Measurements from ENCODE around the gene CREBL2. TPM values are rescaled to one million over a fixed set of nuclear protein-coding genes. Genes with fewer than 3 reads are reported as not detected.

The CREBL2 gene
- total RNA-seq, 1 experiment from 2014 or later, result 17.3 TPM

DNA sequence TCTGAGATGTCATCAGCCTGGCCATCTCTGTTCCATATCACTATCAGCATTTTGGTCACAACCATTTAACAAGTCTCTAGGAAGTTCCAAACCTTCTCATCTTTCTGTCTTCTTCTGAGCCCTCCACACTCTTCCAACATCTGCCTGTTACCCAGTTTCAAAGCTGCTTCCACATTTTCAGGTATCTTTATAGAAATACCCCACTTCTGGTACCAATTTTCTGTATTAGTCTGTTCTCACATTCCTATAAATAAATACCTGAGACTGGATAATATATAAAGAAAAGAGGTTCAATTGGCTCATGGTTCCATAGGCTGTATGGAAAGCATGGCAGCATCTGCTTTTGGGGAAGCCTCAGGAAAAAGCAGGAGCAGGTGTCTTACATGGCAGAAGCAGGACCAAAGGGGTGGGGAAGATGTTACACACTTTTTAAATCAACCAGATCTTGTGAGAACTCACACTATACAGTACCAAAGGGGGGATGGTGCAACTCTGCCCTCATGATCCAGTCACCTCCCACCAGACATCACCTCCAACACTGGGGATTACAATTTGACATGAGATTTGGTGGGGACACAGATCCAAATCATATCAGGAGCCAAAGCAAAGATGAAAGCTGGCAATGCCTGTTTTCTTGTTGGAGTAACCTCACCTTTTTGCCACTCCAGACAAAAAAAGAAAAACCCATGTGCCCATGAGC is 37.4 kb downstream of the CREBL2 start:
- CTCF ChIA-PET, result interaction anchor here (0.6 kb wide), 1 partner anchor 29 kb away, joined by 5 read pairs; no protein-coding TSS in a partner anchor
- H3K9me3 Mint-ChIP-seq, result peaks cover 61% of the 10 kb centered on the region

DNA sequence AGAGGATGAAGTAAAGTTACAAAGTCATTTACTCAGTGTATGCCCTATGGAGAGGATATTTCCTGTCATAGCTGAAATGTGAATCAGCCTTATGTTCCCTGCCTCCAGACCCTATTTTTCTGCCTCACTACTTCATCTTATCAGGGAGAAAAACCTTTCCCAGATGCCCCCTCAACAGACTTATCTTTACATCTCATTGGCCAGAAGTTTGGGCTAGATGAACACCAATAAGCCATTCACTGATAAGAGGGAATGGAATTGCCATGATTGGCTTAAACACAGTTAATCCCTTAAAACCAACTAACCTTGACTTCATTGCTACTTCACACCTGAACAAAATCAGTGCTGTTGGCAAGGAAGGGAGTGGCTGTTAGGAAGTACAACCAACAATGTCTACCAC is 40.1 kb downstream of the CREBL2 start:
- 0 out of 2 replicates have a peak, but pooled peaks cover 4% of the 10 kb centered on the region for H3K27me3 Mint-ChIP-seq (ENCODE audit: low read depth)
- H3K27ac Mint-ChIP-seq, result no peak overlapping the region
- no peak overlapping the region for H3K4me3 Mint-ChIP-seq
- peaks cover 51% of the 10 kb centered on the region for H3K36me3 Mint-ChIP-seq
- DNase-seq (ENCODE audit: low spot score), result no peak
- POLR2A ChIA-PET, result no interaction called here
- no peak for ATAC-seq
- H3K9me3 Mint-ChIP-seq, result peaks cover 65% of the 10 kb centered on the region
- peaks cover 6% of the 10 kb centered on the region for H3K4me1 Mint-ChIP-seq
- CTCF ChIA-PET, result no interaction called here
- TF ChIP-seq, protein P1, sequence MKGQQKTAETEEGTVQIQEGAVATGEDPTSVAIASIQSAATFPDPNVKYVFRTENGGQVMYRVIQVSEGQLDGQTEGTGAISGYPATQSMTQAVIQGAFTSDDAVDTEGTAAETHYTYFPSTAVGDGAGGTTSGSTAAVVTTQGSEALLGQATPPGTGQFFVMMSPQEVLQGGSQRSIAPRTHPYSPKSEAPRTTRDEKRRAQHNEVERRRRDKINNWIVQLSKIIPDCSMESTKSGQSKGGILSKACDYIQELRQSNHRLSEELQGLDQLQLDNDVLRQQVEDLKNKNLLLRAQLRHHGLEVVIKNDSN (CRISPR knock-in tag; IDR thresholded peaks at IDR 0.05), result no peak
- TF ChIP-seq ZNF219 (CRISPR knock-in tag; IDR thresholded peaks at IDR 0.05; ENCODE audit: borderline replicate concordance) (no peak), ESRRA (CRISPR knock-in tag; IDR thresholded peaks at IDR 0.05; ENCODE audit: borderline replicate concordance) (no peak), ELF4 (CRISPR knock-in tag; IDR thresholded peaks at IDR 0.05; ENCODE audit: low read depth) (no peak), RORB (CRISPR knock-in tag; IDR thresholded peaks at IDR 0.05) (no peak), IRF2 (CRISPR knock-in tag; IDR thresholded peaks at IDR 0.05; ENCODE audit: borderline replicate concordance, low read depth) (no peak), OVOL2 (CRISPR knock-in tag; IDR thresholded peaks at IDR 0.05; ENCODE audit: borderline replicate concordance) (no peak), ZNF423 (CRISPR knock-in tag; IDR thresholded peaks at IDR 0.05) (no peak), ZNF263 (CRISPR knock-in tag; IDR thresholded peaks at IDR 0.05; ENCODE audit: low read depth) (no peak)
- TF ChIP-seq, protein P2, sequence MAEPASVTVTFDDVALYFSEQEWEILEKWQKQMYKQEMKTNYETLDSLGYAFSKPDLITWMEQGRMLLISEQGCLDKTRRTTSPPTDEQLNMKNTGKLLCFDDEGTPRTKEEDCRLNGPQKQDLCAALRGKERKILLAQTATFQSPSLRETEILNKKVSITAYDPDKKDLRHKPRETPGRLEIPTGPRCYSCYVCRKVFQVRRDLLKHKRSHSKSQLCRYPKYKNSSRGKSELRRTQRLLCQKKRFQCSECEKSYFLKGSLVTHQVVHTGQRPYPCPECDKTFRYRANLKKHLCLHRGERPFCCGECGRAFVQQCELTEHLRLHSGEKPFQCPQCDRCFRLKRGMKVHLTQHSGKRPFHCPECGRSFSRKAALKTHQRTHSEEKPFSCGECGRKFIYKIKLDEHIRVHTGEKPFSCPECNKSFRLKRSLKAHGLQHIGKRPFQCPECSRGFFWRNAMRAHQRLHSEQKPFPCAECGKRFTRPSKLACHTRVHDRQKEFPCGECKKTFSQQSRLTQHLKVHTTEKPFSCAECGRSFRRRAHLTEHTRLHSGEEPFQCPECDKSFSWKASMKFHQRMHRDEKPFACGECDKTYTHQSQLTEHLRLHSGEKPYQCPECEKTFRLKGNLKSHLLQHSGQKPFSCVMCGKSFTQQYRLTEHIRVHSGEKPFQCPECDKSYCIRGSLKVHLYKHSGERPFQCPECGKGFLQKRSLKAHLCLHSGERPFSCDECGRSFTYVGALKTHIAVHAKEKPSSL (CRISPR knock-in tag; conservative IDR thresholded peaks at IDR 0.05), result no peak
- TF ChIP-seq, protein P3, sequence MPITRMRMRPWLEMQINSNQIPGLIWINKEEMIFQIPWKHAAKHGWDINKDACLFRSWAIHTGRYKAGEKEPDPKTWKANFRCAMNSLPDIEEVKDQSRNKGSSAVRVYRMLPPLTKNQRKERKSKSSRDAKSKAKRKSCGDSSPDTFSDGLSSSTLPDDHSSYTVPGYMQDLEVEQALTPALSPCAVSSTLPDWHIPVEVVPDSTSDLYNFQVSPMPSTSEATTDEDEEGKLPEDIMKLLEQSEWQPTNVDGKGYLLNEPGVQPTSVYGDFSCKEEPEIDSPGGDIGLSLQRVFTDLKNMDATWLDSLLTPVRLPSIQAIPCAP (CRISPR knock-in tag; IDR thresholded peaks at IDR 0.05), result no peak
- TF ChIP-seq, protein P4, sequence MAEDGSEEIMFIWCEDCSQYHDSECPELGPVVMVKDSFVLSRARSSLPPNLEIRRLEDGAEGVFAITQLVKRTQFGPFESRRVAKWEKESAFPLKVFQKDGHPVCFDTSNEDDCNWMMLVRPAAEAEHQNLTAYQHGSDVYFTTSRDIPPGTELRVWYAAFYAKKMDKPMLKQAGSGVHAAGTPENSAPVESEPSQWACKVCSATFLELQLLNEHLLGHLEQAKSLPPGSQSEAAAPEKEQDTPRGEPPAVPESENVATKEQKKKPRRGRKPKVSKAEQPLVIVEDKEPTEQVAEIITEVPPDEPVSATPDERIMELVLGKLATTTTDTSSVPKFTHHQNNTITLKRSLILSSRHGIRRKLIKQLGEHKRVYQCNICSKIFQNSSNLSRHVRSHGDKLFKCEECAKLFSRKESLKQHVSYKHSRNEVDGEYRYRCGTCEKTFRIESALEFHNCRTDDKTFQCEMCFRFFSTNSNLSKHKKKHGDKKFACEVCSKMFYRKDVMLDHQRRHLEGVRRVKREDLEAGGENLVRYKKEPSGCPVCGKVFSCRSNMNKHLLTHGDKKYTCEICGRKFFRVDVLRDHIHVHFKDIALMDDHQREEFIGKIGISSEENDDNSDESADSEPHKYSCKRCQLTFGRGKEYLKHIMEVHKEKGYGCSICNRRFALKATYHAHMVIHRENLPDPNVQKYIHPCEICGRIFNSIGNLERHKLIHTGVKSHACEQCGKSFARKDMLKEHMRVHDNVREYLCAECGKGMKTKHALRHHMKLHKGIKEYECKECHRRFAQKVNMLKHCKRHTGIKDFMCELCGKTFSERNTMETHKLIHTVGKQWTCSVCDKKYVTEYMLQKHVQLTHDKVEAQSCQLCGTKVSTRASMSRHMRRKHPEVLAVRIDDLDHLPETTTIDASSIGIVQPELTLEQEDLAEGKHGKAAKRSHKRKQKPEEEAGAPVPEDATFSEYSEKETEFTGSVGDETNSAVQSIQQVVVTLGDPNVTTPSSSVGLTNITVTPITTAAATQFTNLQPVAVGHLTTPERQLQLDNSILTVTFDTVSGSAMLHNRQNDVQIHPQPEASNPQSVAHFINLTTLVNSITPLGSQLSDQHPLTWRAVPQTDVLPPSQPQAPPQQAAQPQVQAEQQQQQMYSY (CRISPR knock-in tag; IDR thresholded peaks at IDR 0.05), result no peak
- TF ChIP-seq, protein P5, sequence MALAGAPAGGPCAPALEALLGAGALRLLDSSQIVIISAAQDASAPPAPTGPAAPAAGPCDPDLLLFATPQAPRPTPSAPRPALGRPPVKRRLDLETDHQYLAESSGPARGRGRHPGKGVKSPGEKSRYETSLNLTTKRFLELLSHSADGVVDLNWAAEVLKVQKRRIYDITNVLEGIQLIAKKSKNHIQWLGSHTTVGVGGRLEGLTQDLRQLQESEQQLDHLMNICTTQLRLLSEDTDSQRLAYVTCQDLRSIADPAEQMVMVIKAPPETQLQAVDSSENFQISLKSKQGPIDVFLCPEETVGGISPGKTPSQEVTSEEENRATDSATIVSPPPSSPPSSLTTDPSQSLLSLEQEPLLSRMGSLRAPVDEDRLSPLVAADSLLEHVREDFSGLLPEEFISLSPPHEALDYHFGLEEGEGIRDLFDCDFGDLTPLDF (CRISPR knock-in tag; IDR thresholded peaks at IDR 0.05), result no peak
- TF ChIP-seq, protein P6, sequence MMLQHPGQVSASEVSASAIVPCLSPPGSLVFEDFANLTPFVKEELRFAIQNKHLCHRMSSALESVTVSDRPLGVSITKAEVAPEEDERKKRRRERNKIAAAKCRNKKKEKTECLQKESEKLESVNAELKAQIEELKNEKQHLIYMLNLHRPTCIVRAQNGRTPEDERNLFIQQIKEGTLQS (CRISPR knock-in tag; conservative IDR thresholded peaks at IDR 0.05), result no peak
- TF ChIP-seq, protein P7, sequence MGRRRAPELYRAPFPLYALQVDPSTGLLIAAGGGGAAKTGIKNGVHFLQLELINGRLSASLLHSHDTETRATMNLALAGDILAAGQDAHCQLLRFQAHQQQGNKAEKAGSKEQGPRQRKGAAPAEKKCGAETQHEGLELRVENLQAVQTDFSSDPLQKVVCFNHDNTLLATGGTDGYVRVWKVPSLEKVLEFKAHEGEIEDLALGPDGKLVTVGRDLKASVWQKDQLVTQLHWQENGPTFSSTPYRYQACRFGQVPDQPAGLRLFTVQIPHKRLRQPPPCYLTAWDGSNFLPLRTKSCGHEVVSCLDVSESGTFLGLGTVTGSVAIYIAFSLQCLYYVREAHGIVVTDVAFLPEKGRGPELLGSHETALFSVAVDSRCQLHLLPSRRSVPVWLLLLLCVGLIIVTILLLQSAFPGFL (CRISPR knock-in tag; IDR thresholded peaks at IDR 0.05; ENCODE audit: borderline replicate concordance), result no peak

More for the DNA sequence above, 37.4 kb downstream of the CREBL2 start:
- Mint-ChIP-seq H3K4me3 (no peak overlapping the region), H3K4me1 (peaks cover 1% of the 10 kb centered on the region; the same call in 1 of the 2 replicates), H3K36me3 (peaks cover 53% of the 10 kb centered on the region), H3K27me3 (ENCODE audit: low read depth) (no peaks in the 10 kb centered on the region), H3K27ac (no peak overlapping the region)
- ATAC-seq, result no peak
- POLR2A ChIA-PET, result no interaction called here
- TF ChIP-seq ETV6 (CRISPR knock-in tag; IDR thresholded peaks at IDR 0.05) (no peak), TCF7 (CRISPR knock-in tag; IDR thresholded peaks at IDR 0.05; ENCODE audit: low read depth) (no peak), CREM (CRISPR knock-in tag; IDR thresholded peaks at IDR 0.05) (no peak)
- TF ChIP-seq, protein P8, sequence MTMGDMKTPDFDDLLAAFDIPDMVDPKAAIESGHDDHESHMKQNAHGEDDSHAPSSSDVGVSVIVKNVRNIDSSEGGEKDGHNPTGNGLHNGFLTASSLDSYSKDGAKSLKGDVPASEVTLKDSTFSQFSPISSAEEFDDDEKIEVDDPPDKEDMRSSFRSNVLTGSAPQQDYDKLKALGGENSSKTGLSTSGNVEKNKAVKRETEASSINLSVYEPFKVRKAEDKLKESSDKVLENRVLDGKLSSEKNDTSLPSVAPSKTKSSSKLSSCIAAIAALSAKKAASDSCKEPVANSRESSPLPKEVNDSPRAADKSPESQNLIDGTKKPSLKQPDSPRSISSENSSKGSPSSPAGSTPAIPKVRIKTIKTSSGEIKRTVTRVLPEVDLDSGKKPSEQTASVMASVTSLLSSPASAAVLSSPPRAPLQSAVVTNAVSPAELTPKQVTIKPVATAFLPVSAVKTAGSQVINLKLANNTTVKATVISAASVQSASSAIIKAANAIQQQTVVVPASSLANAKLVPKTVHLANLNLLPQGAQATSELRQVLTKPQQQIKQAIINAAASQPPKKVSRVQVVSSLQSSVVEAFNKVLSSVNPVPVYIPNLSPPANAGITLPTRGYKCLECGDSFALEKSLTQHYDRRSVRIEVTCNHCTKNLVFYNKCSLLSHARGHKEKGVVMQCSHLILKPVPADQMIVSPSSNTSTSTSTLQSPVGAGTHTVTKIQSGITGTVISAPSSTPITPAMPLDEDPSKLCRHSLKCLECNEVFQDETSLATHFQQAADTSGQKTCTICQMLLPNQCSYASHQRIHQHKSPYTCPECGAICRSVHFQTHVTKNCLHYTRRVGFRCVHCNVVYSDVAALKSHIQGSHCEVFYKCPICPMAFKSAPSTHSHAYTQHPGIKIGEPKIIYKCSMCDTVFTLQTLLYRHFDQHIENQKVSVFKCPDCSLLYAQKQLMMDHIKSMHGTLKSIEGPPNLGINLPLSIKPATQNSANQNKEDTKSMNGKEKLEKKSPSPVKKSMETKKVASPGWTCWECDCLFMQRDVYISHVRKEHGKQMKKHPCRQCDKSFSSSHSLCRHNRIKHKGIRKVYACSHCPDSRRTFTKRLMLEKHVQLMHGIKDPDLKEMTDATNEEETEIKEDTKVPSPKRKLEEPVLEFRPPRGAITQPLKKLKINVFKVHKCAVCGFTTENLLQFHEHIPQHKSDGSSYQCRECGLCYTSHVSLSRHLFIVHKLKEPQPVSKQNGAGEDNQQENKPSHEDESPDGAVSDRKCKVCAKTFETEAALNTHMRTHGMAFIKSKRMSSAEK (CRISPR knock-in tag; IDR thresholded peaks at IDR 0.05; ENCODE audit: borderline replicate concordance), result no peak
- DNase-seq (ENCODE audit: low spot score), result no peak
